ENCODE measurements around the gene CLIP3.
"Not testable (repeated sequence)": the region's sequence is repeated elsewhere in the genome, so short reads cannot be mapped to it uniquely, and the experiment has no call there.

Gene CLIP3

DNA sequence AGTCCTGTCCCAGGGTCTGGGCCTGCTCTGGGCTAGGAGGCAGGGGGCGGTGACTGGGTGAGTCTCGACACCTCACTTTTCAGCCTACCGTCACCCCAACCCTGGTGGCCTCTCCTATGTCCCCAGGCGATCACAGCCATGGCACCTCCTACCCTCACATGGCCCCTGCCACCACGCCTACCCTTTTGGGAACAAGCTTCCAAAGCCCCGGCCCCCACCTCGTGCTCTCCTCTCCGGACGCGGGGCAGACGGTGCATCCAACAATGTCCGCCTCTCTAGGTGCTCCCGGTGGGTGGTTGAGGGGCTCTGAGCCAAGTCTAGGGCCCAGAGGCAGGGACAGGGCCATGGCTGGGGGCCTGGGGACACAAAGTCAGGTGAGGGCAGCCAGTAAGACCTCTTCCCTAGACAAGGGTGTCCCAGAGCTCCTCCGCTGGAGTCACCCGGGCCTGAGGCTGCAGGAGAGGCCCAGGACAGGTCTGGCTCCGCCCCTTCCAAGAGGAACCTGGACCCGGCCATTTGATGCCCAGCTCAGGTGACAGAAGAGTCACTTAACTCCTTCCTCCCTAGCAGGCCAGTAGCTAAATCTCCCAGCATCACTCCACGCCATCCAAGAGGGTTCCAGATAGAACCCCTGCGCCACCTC, 24.2 kb downstream of the CLIP3 start, which contains the start of gene SYNE4:
Gene SYNE4 (minus strand): TSS at position 478 of the 643 bp plus-strand sequence. CDS start 132 bp downstream, at position 346.
- no peak for DNase-seq

DNA sequence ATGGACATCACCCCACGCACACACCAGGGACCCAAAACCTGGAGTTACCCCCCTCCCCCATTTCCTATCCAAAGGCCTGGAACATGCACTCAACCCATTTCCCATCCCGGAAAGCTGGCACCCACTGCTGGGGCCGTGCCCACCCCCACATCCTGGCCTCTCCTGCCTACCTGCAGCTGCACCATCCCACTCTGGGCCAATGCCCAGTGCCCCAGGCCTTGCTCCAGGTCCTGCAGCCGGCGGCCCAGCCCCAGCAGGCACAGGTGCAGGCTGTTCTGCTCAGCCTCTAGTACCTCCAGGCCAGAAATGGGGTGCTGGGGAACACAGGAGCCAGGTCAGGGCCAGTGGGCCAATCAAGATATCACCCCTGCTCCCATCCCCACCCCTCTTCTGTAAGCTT, 25.7 kb downstream of the CLIP3 start:
- DNase-seq = no peak

DNA sequence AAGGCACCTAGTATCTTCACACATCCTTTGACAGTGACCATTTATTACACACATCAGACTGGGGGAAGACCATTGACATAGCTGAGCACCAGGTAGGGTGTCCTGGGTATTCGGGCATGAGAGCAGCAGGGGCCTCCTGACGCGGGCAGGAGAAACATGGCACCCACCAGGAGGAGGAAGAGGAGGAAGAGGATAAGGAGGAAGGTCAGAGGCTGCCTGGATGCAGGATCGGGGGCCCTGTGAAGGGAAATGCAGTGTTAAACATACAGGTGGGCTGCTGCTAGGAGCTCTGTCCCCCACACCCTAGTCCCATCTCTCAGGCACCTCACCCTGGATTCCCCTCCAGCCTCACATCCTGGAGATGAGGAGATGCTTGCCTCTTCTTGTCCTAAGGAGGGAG, 29.4 kb downstream of the CLIP3 start:
- no peak for DNase-seq

DNA sequence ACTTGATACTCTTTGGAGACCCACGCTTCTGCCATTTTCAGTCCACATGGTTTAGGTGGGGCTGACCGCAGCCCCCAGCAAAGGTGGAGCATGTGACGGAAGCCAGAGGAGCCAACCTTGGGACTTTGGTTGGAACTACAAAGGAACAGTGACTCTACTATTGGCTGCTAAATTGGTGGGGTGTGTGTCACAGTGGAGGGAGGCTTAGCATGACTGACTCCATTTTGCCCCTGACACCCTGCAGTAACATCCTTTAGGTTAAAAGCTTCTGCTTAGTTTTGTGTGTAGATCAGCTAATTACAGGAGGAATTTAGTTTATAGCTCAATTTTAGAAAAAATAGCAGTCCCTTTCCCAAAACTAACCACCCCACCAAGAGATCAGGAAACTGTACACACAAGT, 31.1 kb downstream of the CLIP3 start:
- no peak for DNase-seq

GRCh38 chr19:35996777-35997176, 35.9 kb downstream of the CLIP3 start:
- no peak for DNase-seq

GRCh38 chr19:35995048-35995993, 37.4 kb downstream of the CLIP3 start, which contains the start of gene SDHAF1:
SDHAF1 (plus strand) TSS chr19:35995188; CDS start chr19:35995275, 87 bp downstream.
- peak; percentile 67 for DNase-seq

DNA sequence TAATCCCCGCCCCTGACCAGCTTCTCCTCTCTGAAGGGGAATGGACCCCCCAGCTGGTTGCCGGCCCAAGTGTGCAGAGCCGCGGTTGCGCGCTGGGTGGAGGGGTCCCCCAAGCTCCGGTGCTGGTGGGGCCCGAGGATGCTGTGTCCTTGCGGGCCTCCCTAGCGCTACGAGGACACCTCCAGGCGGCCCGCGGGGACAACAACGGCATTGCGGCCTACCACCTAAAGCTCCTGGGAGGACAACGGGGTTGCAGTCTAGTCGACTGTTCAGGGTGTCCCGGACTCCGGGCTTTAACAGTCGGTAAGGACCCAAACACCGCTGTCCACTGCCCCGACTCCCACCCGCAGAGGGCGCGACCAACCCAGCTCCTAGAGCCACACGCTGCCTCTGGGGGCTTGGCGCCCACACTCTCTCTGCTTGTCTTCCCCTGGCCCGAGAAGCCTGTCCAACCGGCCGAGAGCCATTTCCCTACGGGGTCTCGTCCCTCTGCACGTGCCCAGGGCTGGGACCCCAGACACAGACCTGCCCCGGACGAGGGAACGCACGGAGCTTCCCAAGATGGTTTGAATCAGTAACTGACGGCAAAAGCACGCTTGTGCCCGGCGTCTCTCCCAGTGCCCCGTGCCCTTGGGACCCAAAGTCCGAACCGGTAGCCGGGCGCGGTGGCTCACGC, 38.6 kb downstream of the CLIP3 start:
- DNase-seq = no peak

DNA sequence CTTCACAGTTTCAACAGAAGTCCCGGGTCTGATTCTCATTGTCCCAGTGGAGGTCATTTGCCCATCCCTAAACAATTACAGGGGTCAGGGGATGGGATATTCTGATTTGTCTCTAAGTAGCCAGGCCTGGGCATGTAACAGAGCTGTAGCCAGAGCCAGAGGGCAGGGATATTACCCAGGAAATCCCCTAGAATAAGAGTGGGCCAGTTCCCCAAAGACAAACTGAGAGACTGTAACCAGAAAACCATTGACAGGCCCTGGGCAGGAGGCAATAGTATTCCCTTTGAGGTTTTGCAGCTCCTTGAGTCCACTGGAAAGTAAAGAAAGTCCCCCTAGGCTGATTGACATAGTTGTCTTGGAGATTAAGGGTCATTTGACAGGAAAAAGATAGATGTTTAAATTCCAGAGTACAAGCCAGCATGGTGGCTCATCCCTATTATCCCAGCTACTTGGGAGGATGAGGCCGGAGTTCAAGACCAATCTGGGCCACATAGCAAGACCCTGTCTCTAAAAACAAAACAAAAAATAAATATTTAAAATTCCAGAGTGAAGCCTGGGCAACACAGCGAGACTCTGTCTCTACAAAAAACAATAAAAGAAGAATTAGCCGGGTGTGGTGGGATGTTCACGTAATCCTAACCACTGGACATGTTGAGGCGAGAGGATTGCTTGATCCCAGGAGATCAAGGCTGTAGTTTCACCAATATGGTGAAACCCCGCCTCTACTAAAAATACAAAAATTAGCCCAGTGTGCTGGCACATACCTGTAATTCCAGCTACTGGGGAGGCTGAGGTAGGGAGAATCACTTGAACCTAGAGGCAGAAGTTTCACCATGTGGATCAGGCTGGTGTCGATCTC, 39.5 kb downstream of the CLIP3 start:
- no peak for DNase-seq

GRCh38 chr19:35991731-35992450, 40.8 kb downstream of the CLIP3 start:
- DNase-seq = no peak

DNA sequence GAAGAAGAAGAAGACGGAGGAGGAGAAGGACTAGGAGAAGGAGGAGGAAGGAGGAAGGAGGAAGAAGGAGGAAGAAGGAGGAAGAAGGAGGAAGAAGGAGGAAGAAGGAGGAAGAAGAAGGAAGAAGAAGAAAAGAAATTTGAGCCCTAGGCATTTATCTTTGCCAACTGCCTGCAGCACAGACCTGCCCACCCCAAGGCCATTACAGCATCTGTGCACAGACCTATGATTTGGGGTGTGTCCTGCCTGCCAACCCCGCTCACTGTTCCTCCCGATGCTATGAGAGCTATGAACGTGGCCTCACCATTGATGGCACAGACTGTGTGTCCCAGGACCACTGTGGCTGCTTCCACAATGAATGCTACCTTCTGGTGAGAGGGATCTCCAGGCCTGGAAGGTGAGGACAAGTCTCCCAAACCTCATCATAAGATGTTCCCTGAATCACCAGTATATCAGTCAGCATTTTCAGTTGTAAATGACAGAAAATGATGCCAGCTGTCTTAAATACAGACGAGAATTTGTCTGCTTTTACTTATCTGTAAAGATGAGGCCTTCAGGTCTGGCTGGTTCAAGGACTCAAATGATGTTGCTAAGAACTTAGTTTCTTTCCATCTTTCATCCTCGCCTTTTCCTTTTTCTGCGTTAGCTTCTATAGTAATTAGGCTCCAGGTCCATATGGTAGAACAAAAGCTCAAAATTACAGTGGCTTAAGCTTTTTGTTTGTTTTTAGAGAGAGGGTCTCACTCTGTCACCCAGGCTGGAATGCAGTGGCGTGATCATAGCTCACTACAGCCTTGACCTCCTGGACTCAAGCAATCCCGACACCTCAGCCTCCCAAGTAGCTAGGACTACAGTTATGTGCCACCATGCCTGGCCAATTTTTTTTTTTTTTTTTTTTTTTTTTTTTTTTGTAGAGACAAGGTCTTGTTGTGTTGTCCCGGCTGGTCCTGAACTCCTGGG, 41.6 kb downstream of the CLIP3 start:
- DNase-seq = no peak

- DNase-seq = no peak
Observed at GRCh38 chr19:35990156-35990555, 42.5 kb downstream of the CLIP3 start.

GRCh38 chr19:35988824-35989223, 43.8 kb downstream of the CLIP3 start:
- no peak for DNase-seq

- no peak for DNase-seq
Observed at GRCh38 chr19:35987571-35987896, 45.1 kb downstream of the CLIP3 start.

GRCh38 chr19:35986664-35987570, 45.8 kb downstream of the CLIP3 start:
- no peak for DNase-seq

DNA sequence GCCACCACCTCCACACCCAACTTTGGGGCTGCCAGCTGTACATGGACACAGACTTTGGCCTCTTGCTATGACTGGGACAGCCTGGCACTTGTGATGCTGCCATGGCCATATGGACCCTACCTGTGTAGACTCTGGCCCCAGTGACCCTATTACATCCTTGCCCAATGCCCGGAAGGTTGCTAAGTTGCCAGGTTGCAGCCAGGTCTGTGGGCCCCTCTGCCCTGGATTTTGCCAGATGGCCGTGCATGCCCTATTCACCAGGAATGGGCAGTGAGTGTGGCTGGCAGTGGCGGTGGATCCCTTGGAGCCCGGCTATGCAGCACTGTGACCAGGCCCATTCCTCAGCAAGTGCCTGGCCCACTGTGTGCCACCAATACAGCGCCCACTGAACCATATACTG, 46.6 kb downstream of the CLIP3 start:
- no peak for DNase-seq

DNA sequence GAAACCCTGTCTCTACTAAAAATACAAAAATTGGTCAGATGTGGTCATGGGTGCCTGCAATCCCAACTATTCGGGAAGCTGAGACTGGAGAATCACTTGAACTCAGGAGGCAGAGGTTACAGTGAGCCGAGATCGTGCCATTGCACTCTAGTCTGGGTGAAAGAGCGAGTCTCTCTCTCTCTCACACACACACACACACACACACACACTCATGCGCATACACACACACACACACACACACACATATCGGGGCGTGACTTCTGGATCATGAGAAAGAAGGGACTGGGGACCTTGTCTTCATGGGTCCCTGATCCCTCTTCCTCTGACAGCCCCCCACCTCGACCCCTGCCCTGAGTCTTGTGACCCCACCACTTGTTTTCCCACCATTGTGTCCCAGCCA, 49.5 kb downstream of the CLIP3 start:
- DNase-seq = no peak

DNA sequence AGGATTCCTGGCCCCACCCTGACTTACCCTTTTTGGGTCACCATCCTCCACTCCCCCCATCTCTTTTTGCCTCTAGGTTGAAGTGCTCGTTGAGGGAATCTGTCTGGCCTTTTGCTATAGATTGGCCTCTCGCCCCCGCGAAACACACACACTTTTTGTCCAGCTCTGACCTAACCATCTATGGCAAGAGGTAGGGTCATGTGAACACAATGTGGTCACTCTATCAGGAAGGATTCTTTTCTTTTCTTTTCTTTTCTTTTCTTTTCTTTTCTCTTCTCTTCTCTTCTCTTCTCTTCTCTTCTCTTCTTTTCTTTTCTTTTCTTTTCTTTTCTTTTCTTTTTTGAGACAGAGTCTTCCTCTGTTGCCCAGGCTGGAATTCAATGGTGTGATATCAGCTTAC, 51.7 kb downstream of the CLIP3 start:
- not testable (repeated sequence) for DNase-seq

DNA sequence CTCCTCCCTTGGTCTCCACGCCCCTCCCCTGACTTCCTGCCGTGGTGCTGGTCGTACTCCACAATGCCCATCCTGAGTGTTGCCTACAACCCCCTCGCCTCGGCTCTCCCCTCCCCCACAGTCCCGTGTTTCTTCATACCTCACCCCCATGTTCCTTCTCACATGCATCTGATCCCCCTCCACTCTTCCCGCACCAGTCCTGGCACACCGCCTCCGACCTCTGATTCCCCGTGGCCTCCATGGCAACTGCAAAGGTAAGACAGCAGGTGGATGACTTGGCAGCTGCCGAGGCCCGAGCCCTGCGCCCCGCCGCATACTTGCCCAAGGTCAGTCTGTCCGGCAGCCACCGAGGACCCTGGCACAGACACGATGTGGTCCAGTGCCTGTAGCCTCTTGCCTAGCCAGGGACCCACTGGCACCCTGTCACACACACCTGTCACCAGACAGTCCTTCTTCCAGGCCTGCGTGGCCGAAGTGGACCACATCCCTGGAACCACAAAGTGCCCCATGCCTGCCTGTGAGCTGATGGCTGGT, 53.8 kb downstream of the CLIP3 start:
- no peak for DNase-seq

DNA sequence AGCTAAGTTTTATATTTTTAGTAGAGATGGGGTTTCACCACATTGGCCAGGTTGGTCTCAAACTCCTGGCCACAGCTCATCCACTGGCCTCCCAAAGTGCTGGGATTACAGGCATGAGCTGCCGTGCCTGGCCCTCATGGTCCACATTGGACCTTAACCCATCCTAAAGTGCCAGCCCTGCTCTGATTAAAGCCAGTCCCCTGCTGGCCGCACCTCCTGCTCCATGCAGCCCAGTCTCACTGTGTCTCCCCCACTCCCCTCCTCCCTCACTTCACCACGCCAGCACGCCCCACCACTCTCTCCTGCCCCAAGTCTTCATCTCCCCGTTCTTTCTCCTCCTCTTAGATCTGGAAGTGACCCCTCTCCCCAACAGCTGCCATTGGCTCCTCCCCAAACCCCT, 54.4 kb downstream of the CLIP3 start:
- no peak for DNase-seq
